Colonic mucosa (tissue), 4 donors: ENCODE results near the gene ZNF536. TPM values are rescaled to one million over a fixed set of nuclear protein-coding genes. Genes with fewer than 3 reads are reported as not detected.
"Not testable (repeated sequence)": the region's sequence is repeated elsewhere in the genome, so short reads cannot be mapped to it uniquely, and the experiment has no call there.

Experiments
- DNase-seq: peaks from one replicate; pipeline ENCODE4 v3.0.0-alpha.2; 2020
- H3K27ac ChIP-seq: fragments of 200-600 bp; one replicate; pipeline ENCODE4 v1.8.0; 2021
- H3K27me3 ChIP-seq: fragments of 200-600 bp; one replicate; pipeline ENCODE4 v1.8.0; 2021
- H3K36me3 ChIP-seq: fragments of 200-600 bp; one replicate; pipeline ENCODE4 v1.8.0; 2021
- H3K4me1 ChIP-seq: fragments of 200-600 bp; one replicate; pipeline ENCODE4 v1.8.0; 2021; ENCODE audit warnings: mild to moderate bottlenecking
- H3K4me3 ChIP-seq: fragments of 200-600 bp; one replicate; pipeline ENCODE4 v1.8.0; 2021
- H3K9ac ChIP-seq, 2 donors: one replicate each; pipeline ENCODE4 v1.7.0; 2013; ENCODE audit warnings: control low read depth in 2 of 2, low read depth in 2 of 2, low read length in 2 of 2
- H3K9me3 ChIP-seq: fragments of 200-600 bp; one replicate; pipeline ENCODE4 v1.8.0; 2021
- intact Hi-C: fragments of 100-400 bp; cut with DNase I; formaldehyde crosslinking; loops from one replicate; pipeline ENCODE4 v1.14.1; 2022
- total RNA-seq, 2 donors: library from RNA; stranded (reverse); fragmentation: NEBNext Ultra II Directional in 1 of 2; extraction: Animal tissue kit (Norgen Biotek cat#: 25700) in 1 of 2; gene quantifications; one replicate each; pipeline ENCODE4 v1.2.1, GENCODE V29; 2021
- TF ChIP-seq, protein P1 (sequence below): fragments of 200-600 bp; IDR thresholded peaks from one replicate; pipeline ENCODE4 v1.8.0; 2022; ENCODE audit warnings: antibody characterized with exemption, mild to moderate bottlenecking
- donor health status: healthy.
- donor health status: DM: no; HTN: no; CAD: no.
- donor health status: DM: no; HTN: no; CAD: no.

ZNF536 gene
- total RNA-seq, 2 donors from 2014 or later, result 1.3 to 1.4 TPM

DNA sequence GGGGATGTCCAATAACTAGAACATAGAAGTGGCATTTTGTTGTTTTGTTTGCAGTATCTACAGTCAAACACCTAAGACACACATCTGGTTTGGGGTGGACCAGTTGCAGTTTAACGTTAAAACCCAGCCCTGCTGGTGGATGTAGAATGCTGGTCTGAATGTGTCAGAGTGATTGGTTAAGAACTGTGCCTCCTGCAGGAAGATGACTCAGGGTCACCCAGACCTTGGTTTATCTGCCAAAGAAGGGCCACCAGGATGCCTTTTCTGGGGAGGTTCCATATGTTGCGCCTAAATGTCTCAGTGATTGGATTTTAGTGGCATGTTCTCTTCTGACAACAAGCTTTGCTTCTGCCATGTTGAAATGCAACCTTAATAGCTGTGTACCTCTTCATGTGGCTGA lies 23.1 kb downstream of the ZNF536 start:
- TF ChIP-seq, protein P1, sequence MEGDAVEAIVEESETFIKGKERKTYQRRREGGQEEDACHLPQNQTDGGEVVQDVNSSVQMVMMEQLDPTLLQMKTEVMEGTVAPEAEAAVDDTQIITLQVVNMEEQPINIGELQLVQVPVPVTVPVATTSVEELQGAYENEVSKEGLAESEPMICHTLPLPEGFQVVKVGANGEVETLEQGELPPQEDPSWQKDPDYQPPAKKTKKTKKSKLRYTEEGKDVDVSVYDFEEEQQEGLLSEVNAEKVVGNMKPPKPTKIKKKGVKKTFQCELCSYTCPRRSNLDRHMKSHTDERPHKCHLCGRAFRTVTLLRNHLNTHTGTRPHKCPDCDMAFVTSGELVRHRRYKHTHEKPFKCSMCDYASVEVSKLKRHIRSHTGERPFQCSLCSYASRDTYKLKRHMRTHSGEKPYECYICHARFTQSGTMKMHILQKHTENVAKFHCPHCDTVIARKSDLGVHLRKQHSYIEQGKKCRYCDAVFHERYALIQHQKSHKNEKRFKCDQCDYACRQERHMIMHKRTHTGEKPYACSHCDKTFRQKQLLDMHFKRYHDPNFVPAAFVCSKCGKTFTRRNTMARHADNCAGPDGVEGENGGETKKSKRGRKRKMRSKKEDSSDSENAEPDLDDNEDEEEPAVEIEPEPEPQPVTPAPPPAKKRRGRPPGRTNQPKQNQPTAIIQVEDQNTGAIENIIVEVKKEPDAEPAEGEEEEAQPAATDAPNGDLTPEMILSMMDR, result no peak
- intact Hi-C loops, result no loop called here
- H3K27me3 ChIP-seq, result no peaks in the 10 kb centered on the region

DNA sequence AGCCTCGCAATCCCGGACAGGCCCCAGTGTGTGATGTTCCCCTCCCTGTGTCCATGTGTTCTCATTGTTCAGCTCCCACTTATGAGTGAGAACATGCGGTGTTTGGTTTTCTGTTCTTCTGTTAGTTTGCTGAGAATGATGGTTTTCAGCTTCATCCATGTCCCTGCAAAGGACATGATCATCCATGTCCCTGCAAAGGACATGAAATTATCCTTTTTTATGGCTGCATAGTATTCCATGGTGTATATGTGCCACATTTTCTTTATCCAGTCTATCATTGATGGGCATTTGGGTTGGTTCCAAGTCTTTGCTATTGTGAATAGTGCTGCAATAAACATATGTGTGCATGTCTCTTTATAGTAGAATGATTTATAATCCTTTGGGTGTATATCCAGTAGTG lies 26.4 kb downstream of the ZNF536 start:
- intact Hi-C loops, result not testable (repeated sequence)

More for the DNA sequence above, 23.1 kb downstream of the ZNF536 start:
- H3K36me3 ChIP-seq, result no peaks in the 10 kb centered on the region
- no peak overlapping the region for H3K9ac ChIP-seq
- no peaks in the 10 kb centered on the region for H3K4me1 ChIP-seq
- no peak overlapping the region for H3K4me3 ChIP-seq
- no peak for DNase-seq
- H3K9me3 ChIP-seq, result no peaks in the 10 kb centered on the region
- H3K27ac ChIP-seq, result no peak overlapping the region

DNA sequence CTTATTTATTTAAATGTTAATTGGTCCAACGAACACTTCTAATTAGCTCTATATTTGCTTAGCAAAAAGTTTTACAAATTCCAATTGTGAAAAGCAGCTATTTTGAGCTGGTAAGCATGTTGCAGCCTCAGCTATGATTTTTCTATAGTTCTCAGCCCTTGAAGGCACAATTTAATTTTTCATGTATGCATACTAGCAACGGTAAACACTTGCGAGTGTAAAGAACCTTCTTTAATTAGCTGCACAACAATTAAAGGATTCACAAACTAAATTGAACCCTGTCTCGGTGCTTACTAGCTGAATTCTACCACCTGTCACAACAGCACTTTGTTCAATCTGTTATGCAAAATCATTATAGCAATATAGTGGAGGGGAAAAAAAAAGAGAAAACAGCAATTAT lies 29.8 kb downstream of the ZNF536 start:
- no peaks in the 10 kb centered on the region for H3K27me3 ChIP-seq
- TF ChIP-seq, protein P1, result no peak
- intact Hi-C loops, result no loop called here
- H3K9me3 ChIP-seq, result no peaks in the 10 kb centered on the region
- no peak overlapping the region for H3K9ac ChIP-seq
- no peak overlapping the region for H3K27ac ChIP-seq
- no peak for DNase-seq
- H3K4me3 ChIP-seq, result no peak overlapping the region
- no peaks in the 10 kb centered on the region for H3K36me3 ChIP-seq
- no peaks in the 10 kb centered on the region for H3K4me1 ChIP-seq

More for the DNA sequence above, 26.4 kb downstream of the ZNF536 start:
- H3K27ac ChIP-seq, H3K9me3 ChIP-seq, H3K36me3 ChIP-seq, DNase-seq, H3K27me3 ChIP-seq, H3K4me3 ChIP-seq, H3K9ac ChIP-seq, H3K4me1 ChIP-seq: not testable (repeated sequence)

DNA sequence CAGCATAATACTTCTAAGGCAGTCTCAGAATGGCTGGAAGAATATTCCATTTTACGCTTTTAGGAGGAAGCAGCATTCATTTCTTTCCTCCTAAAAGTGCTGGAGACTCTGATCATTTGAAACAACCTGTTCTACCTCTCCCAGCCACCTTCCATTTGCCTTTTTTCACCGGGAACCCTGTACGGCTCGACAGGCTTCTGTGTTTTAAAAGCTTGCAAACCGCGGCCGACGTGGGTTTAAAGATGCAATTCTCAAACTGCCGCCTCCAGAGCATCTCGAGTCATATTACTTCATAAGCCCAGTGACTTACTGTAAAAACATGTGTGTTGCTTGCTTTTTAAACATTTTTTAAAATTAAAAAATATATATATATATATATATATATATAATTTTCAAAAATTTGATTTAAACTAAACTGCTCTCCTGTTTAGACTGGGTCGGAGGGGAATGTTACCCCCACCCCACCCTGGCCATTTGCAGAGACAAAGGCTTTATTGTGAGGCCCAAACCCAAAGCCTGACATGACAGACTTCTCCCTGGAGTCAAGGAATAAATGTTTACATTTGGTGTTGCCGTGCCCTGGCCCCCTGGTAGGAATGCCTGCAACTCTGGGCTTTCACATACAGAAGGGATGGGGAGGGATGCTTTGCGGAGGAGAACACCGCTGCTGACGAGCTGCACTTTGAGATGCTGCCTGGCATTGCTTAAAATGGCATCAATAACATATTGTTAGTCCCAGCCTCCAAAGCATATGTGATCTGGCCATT lies 30.4 kb downstream of the ZNF536 start:
- H3K9ac ChIP-seq, result no peak overlapping the region

DNA sequence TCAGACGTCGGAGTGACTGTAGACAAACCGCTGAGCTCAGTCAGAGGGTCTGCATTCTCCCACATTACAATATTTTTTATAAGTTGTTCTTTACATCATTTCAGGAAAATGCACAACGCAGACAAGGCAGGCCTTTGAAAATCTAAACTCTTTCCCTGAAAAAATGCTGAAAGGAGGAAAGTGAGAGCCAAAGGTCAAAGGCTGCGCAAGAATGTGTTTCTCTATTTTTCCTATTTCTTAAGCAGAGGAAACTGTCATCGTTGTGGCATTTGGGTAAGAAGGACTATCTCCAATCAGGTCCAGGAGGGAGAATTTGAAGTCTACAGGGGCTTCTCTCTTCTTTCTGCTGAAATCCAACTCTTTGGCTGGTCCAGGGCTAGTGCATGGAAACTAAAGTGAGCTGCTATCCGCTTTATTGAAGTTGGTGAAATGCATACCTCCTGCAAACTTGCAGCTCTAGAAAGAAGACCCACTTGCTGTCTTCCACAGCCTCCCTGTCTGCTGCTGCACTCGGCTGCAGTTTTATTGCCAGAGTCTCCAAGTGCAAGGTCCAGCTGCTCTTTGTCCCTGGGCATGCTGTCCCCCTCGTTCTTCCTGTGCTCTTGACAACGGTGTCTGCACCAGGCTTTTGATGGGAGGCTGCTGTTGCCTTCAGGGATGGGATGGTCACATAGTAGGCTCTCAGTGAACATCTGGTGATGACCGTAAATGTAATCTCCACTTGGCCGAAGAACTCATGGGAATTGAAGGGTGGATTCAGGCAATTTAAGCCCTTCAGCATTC lies 31.2 kb downstream of the ZNF536 start:
- DNase-seq, result no peak

More for the DNA sequence above, 30.4 kb downstream of the ZNF536 start:
- Histone ChIP-seq H3K4me3 (no peak overlapping the region), H3K9me3 (no peaks in the 10 kb centered on the region), H3K36me3 (no peaks in the 10 kb centered on the region), H3K27me3 (no peaks in the 10 kb centered on the region), H3K4me1 (no peaks in the 10 kb centered on the region), H3K27ac (no peak overlapping the region)
- TF ChIP-seq, protein P1, result no peak
- no peak for DNase-seq
- intact Hi-C loops, result no loop called here

More for the DNA sequence above, 31.2 kb downstream of the ZNF536 start:
- Histone ChIP-seq H3K27ac (no peak overlapping the region), H3K4me1 (no peaks in the 10 kb centered on the region), H3K36me3 (no peaks in the 10 kb centered on the region), H3K27me3 (no peaks in the 10 kb centered on the region), H3K9me3 (no peaks in the 10 kb centered on the region), H3K4me3 (no peak overlapping the region), H3K9ac (no peak overlapping the region)
- intact Hi-C loops, result no loop called here
- TF ChIP-seq, protein P1, result no peak
